SK-N-MC (cell line): Measurements from ENCODE around the gene GLI3.

ENCODE experiments used
- EZH2 ChIP-seq: fragments of 200-600 bp; sonication (generic); IDR thresholded peaks from one replicate; pipeline ENCODE4 v1.6.1; 2017; ENCODE audit warnings: antibody characterized with exemption
- POLR2AphosphoS5 ChIP-seq: IDR thresholded peaks from 2 replicates; pipeline ENCODE4 v1.6.1; 2012; ENCODE audit warnings: mild to moderate bottlenecking, low read depth, low read length, borderline replicate concordance

GRCh38 chr7:41940760-41941343 lies 296.2 kb downstream of the GLI3 start:
- no peak for TF ChIP-seq EZH2
- no peak for TF ChIP-seq POLR2AphosphoS5
